NCI-H748 treated with DMSO at 0.1 percent for 48 hours (cell line): ENCODE results near the gene CAV1.

ENCODE experiments used
- DNase-seq: peaks from one replicate; lab custom pipeline; 2025; lab: John Stamatoyannopoulos, UW

CAV1 gene

GRCh38 chr7:116532102-116532688 lies 7.4 kb downstream of the CAV1 start:
- no peak for DNase-seq

- no peak for DNase-seq
These were observed 10.0 kb downstream of the CAV1 start for GRCh38 chr7:116534790-116535189.

GRCh38 chr7:116535416-116535815 lies 10.6 kb downstream of the CAV1 start:
- DNase-seq: no peak

GRCh38 chr7:116538138-116538537 lies 13.3 kb downstream of the CAV1 start:
- no peak for DNase-seq

GRCh38 chr7:116539879-116540278 lies 15.0 kb downstream of the CAV1 start:
- no peak for DNase-seq

- DNase-seq: no peak
These were observed 15.9 kb downstream of the CAV1 start for GRCh38 chr7:116540743-116541142.

GRCh38 chr7:116541951-116542350 lies 17.1 kb downstream of the CAV1 start:
- DNase-seq: no peak

GRCh38 chr7:116542618-116543017 lies 17.8 kb downstream of the CAV1 start:
- DNase-seq: no peak

- no peak for DNase-seq
These were observed 18.8 kb downstream of the CAV1 start for GRCh38 chr7:116543664-116544063.

- no peak for DNase-seq
These were observed 19.7 kb downstream of the CAV1 start for GRCh38 chr7:116544487-116544886.

- DNase-seq: no peak
These were observed 20.7 kb downstream of the CAV1 start for GRCh38 chr7:116545411-116545993.

- no peak for DNase-seq
These were observed 21.2 kb downstream of the CAV1 start for GRCh38 chr7:116546054-116546453.

- no peak for DNase-seq
These were observed 22.1 kb downstream of the CAV1 start for GRCh38 chr7:116546916-116547315.

- DNase-seq: no peak
These were observed 22.5 kb downstream of the CAV1 start for GRCh38 chr7:116547347-116547746.

- DNase-seq: no peak
These were observed 23.7 kb downstream of the CAV1 start for GRCh38 chr7:116548506-116548905.

GRCh38 chr7:116549370-116549769 lies 24.5 kb downstream of the CAV1 start:
- no peak for DNase-seq

- DNase-seq: no peak
These were observed 26.9 kb downstream of the CAV1 start for GRCh38 chr7:116551692-116552091.

- DNase-seq: no peak
These were observed 27.8 kb downstream of the CAV1 start for GRCh38 chr7:116552602-116553001.

GRCh38 chr7:116553168-116553964 lies 28.5 kb downstream of the CAV1 start:
- no peak for DNase-seq

GRCh38 chr7:116554436-116554835 lies 29.6 kb downstream of the CAV1 start:
- DNase-seq: no peak

GRCh38 chr7:116554911-116555310 lies 30.1 kb downstream of the CAV1 start:
- DNase-seq: no peak

- no peak for DNase-seq
These were observed 32.3 kb downstream of the CAV1 start for GRCh38 chr7:116557066-116557585.

- DNase-seq: no peak
These were observed 33.1 kb downstream of the CAV1 start for GRCh38 chr7:116557901-116558300.
